GM23338 (cell line): ENCODE measurements around the gene ADTRP. TPM values are rescaled to one million over a fixed set of nuclear protein-coding genes. Genes with fewer than 3 reads are reported as not detected.
A peak's percentile ranks its signal among the peaks of the same experiment; 100 is the strongest.

Source experiments
- ATAC-seq: fragments of 200-7000 bp; cut with Tn5 transposase; 3 replicates; pipeline ENCODE4 v1.9.1; 2020
- DNase-seq: peaks from one replicate; pipeline ENCODE4 v3.0.0-alpha.2; 2015; ENCODE audit warnings: low spot score
- H2AFZ ChIP-seq: fragments of 200-600 bp; sonication (generic); 2 replicates; pipeline ENCODE4 v1.8.0; 2016; ENCODE audit warnings: antibody characterized with exemption, mild to moderate bottlenecking, moderate library complexity
- H3F3A ChIP-seq: fragments of 200-600 bp; sonication (generic); replicated peaks from 2 replicates; pipeline ENCODE4 v1.8.0; 2017; ENCODE audit warnings: antibody characterized with exemption, mixed run types, low read depth
- H3K27ac ChIP-seq: fragments of 200-600 bp; sonication (generic); 2 replicates; pipeline ENCODE4 v1.6.1; 2016; ENCODE audit warnings: low read depth
- H3K27me3 ChIP-seq: fragments of 200-600 bp; sonication (generic); 2 replicates; pipeline ENCODE4 v1.8.0; 2016; ENCODE audit warnings: mild to moderate bottlenecking, mixed run types, moderate library complexity; ENCODE audit not compliant: insufficient read depth
- H3K36me3 ChIP-seq: fragments of 200-600 bp; sonication (generic); 2 replicates; pipeline ENCODE4 v1.8.0; 2016; ENCODE audit warnings: mild to moderate bottlenecking; ENCODE audit not compliant: insufficient read depth
- H3K4me1 ChIP-seq: fragments of 200-600 bp; sonication (generic); 2 replicates; pipeline ENCODE4 v1.8.0; 2016; ENCODE audit warnings: mild to moderate bottlenecking, moderate library complexity; ENCODE audit not compliant: insufficient read depth
- H3K4me2 ChIP-seq: fragments of 200-600 bp; sonication (generic); 2 replicates; pipeline ENCODE4 v1.7.1; 2017; ENCODE audit warnings: mixed run types
- H3K4me3 ChIP-seq: fragments of 200-600 bp; sonication (generic); 2 replicates; pipeline ENCODE4 v1.6.1; 2016; ENCODE audit warnings: mixed run types
- H3K79me2 ChIP-seq: fragments of 200-600 bp; sonication (generic); replicated peaks from 2 replicates; pipeline ENCODE4 v1.8.0; 2017; ENCODE audit warnings: mild to moderate bottlenecking; ENCODE audit not compliant: insufficient read depth
- H3K9me2 ChIP-seq: fragments of 200-600 bp; sonication (generic); 2 replicates; pipeline ENCODE4 v1.8.0; 2017; ENCODE audit not compliant: insufficient read depth
- H4K20me1 ChIP-seq: fragments of 200-600 bp; sonication (generic); replicated peaks from 2 replicates; pipeline ENCODE4 v1.8.0; 2017; ENCODE audit warnings: mild to moderate bottlenecking; ENCODE audit not compliant: insufficient read depth
- H3K27ac Mint-ChIP-seq: 2 replicates; pipeline ENCODE4 v1.8.0; 2020; ENCODE audit warnings: inconsistent platforms, mild to moderate bottlenecking, moderate library complexity, mixed read lengths
- H3K27me3 Mint-ChIP-seq: 3 replicates; pipeline ENCODE4 v1.8.0; 2022; ENCODE audit warnings: low read depth, mild to moderate bottlenecking, moderate library complexity, mixed read lengths, inconsistent platforms; ENCODE audit not compliant: insufficient read depth, poor library complexity
- H3K36me3 Mint-ChIP-seq: 3 replicates; pipeline ENCODE4 v1.8.0; 2021; ENCODE audit warnings: low read depth, mild to moderate bottlenecking, inconsistent platforms, moderate library complexity, mixed read lengths
- H3K4me1 Mint-ChIP-seq: 3 replicates; pipeline ENCODE4 v1.8.0; 2020; ENCODE audit warnings: mild to moderate bottlenecking, inconsistent platforms, mixed read lengths
- H3K4me3 Mint-ChIP-seq: 3 replicates; pipeline ENCODE4 v1.8.0; 2021; ENCODE audit warnings: moderate library complexity, mild to moderate bottlenecking, inconsistent platforms, mixed read lengths
- H3K9me3 Mint-ChIP-seq: 3 replicates; pipeline ENCODE4 v1.8.0; 2020; ENCODE audit warnings: moderate library complexity, mild to moderate bottlenecking, inconsistent platforms, mixed read lengths
- CREB1 ChIP-seq: fragments of 250-450 bp; sonication (Bioruptor Pico); IDR thresholded peaks from 2 replicates; pipeline ENCODE4 v1.5.0; 2020; ENCODE audit warnings: low read depth, mild to moderate bottlenecking, moderate library complexity
- EZH2phosphoT487 ChIP-seq: fragments of 200-600 bp; sonication (generic); IDR thresholded peaks from one replicate; pipeline ENCODE4 v1.8.1; 2018; ENCODE audit warnings: antibody characterized with exemption; ENCODE audit not compliant: unreplicated experiment
- NANOG ChIP-seq: IDR thresholded peaks from 2 replicates; pipeline ENCODE4 v1.6.1; 2016; ENCODE audit warnings: antibody characterized with exemption, borderline replicate concordance
- ZNF114 ChIP-seq: fragments of 250-450 bp; sonication (Bioruptor Pico); IDR thresholded peaks from 2 replicates; pipeline ENCODE4 v1.5.0; 2020; ENCODE audit warnings: mild to moderate bottlenecking, moderate library complexity
- polyA plus RNA-seq: library from polyadenylated mRNA; unstranded; fragments of >200 nt; fragmentation: Nextera tagmentation; extraction: Ambion mirVana; gene quantifications from 2 replicates; pipeline ENCODE4 v1.2.1, GENCODE V29; 2016
- total RNA-seq: library from RNA; depleted of rRNA; stranded (reverse); fragments of >200 nt; shearing (Covaris generic); gene quantifications from 2 replicates; pipeline ENCODE4 v1.2.3, GENCODE V29; 2014
- TF ChIP-seq, protein P1 (sequence below): fragments of 250-450 bp; sonication (Bioruptor Pico); IDR thresholded peaks from 2 replicates; pipeline ENCODE4 v1.5.0; 2020; ENCODE audit warnings: mild to moderate bottlenecking, moderate library complexity
- TF ChIP-seq, protein P2 (sequence below): IDR thresholded peaks from one replicate; pipeline ENCODE4 v1.6.1; 2018; ENCODE audit warnings: antibody characterized with exemption; ENCODE audit not compliant: unreplicated experiment
- TF ChIP-seq, protein P3 (sequence below), 2 experiments: fragments of 200-600 bp in 1 of 2; sonication (generic) in 1 of 2; conservative IDR thresholded peaks; 2 replicates each; pipeline versions ENCODE4 v1.5.1 to v1.6.1; 2016 to 2017; ENCODE audit warnings: antibody characterized with exemption in 2 of 2, low read depth in 2 of 2, mild to moderate bottlenecking in 2 of 2, moderate library complexity in 1 of 2

ADTRP gene
- total and polyA plus RNA-seq, 2 experiments from 2014 or later: not detected

DNA sequence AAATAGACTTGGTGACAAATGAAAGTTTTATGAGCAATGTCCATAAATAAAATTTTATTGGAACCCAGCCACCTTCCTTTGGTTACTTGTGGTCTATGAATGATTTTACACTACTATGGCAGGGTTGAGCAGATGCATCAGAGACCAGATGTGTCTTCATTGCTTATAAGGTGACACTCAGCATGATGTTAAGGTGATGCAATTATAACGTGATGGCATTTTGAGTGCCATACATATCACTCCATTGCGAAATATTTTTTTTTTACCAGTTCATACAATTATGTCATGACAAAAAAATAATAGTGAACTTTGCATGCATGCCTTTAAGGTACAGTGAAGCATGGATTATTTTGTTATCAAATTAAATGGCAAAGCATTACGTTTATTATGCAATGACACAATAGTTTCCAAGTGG lies 96.0 kb downstream of the ADTRP start (continued):
- TF ChIP-seq, protein P1, sequence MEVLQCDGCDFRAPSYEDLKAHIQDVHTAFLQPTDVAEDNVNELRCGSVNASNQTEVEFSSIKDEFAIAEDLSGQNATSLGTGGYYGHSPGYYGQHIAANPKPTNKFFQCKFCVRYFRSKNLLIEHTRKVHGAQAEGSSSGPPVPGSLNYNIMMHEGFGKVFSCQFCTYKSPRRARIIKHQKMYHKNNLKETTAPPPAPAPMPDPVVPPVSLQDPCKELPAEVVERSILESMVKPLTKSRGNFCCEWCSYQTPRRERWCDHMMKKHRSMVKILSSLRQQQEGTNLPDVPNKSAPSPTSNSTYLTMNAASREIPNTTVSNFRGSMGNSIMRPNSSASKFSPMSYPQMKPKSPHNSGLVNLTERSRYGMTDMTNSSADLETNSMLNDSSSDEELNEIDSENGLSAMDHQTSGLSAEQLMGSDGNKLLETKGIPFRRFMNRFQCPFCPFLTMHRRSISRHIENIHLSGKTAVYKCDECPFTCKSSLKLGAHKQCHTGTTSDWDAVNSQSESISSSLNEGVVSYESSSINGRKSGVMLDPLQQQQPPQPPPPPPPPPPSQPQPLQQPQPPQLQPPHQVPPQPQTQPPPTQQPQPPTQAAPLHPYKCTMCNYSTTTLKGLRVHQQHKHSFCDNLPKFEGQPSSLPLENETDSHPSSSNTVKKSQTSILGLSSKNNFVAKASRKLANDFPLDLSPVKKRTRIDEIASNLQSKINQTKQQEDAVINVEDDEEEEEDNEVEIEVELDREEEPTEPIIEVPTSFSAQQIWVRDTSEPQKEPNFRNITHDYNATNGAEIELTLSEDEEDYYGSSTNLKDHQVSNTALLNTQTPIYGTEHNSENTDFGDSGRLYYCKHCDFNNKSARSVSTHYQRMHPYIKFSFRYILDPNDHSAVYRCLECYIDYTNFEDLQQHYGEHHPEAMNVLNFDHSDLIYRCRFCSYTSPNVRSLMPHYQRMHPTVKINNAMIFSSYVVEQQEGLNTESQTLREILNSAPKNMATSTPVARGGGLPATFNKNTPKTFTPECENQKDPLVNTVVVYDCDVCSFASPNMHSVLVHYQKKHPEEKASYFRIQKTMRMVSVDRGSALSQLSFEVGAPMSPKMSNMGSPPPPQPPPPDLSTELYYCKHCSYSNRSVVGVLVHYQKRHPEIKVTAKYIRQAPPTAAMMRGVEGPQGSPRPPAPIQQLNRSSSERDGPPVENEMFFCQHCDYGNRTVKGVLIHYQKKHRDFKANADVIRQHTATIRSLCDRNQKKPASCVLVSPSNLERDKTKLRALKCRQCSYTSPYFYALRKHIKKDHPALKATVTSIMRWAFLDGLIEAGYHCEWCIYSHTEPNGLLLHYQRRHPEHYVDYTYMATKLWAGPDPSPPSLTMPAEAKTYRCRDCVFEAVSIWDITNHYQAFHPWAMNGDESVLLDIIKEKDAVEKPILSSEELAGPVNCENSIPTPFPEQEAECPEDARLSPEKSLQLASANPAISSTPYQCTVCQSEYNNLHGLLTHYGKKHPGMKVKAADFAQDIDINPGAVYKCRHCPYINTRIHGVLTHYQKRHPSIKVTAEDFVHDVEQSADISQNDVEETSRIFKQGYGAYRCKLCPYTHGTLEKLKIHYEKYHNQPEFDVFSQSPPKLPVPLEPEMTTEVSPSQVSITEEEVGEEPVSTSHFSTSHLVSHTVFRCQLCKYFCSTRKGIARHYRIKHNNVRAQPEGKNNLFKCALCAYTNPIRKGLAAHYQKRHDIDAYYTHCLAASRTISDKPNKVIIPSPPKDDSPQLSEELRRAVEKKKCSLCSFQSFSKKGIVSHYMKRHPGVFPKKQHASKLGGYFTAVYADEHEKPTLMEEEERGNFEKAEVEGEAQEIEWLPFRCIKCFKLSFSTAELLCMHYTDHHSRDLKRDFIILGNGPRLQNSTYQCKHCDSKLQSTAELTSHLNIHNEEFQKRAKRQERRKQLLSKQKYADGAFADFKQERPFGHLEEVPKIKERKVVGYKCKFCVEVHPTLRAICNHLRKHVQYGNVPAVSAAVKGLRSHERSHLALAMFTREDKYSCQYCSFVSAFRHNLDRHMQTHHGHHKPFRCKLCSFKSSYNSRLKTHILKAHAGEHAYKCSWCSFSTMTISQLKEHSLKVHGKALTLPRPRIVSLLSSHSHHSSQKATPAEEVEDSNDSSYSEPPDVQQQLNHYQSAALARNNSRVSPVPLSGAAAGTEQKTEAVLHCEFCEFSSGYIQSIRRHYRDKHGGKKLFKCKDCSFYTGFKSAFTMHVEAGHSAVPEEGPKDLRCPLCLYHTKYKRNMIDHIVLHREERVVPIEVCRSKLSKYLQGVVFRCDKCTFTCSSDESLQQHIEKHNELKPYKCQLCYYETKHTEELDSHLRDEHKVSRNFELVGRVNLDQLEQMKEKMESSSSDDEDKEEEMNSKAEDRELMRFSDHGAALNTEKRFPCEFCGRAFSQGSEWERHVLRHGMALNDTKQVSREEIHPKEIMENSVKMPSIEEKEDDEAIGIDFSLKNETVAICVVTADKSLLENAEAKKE (CRISPR knock-in tag): no peak

DNA sequence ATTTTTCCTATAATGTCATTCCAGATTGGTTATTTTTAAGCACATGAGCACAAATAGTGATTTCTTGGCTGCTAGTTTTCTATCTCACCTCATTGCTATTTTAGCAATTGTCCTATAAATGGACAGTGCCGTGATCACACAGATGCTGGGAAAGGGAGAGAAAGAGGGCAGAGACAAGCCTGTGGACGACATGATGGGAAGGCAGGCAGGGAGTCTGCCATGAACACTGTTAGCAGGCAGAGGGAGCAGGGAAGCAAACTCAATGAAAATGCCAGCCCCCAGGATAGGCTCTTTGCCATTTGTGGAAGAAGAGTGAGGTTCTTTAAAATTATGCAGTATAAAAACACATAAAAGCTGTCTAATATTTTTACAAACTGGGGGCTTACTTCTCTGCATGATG lies 96.8 kb downstream of the ADTRP start:
- Histone ChIP-seq H2AFZ (no peak overlapping the region), H3K4me2 (no peak overlapping the region), H4K20me1 (no peaks in the 10 kb centered on the region), H3K27ac (no peak overlapping the region), H3K36me3 (peaks cover 6% of the 10 kb centered on the region; the same call in 1 of the 2 replicates), H3K27me3 (no peaks in the 10 kb centered on the region), H3K9me2 (peaks cover 6% of the 10 kb centered on the region; the same call in 1 of the 2 replicates), H3K4me3 (no peak overlapping the region), H3F3A (no peaks in the 10 kb centered on the region), H3K79me2 (no peaks in the 10 kb centered on the region), H3K4me1 (no peaks in the 10 kb centered on the region)
- Mint-ChIP-seq H3K9me3 (peaks cover 29% of the 10 kb centered on the region), H3K4me3 (no peak overlapping the region), H3K27me3 (peaks cover 1% of the 10 kb centered on the region), H3K36me3 (peaks cover 26% of the 10 kb centered on the region), H3K27ac (no peak overlapping the region), H3K4me1 (no peaks in the 10 kb centered on the region; the same call in 1 of the 3 replicates)
- no peak for DNase-seq
- TF ChIP-seq, protein P2, sequence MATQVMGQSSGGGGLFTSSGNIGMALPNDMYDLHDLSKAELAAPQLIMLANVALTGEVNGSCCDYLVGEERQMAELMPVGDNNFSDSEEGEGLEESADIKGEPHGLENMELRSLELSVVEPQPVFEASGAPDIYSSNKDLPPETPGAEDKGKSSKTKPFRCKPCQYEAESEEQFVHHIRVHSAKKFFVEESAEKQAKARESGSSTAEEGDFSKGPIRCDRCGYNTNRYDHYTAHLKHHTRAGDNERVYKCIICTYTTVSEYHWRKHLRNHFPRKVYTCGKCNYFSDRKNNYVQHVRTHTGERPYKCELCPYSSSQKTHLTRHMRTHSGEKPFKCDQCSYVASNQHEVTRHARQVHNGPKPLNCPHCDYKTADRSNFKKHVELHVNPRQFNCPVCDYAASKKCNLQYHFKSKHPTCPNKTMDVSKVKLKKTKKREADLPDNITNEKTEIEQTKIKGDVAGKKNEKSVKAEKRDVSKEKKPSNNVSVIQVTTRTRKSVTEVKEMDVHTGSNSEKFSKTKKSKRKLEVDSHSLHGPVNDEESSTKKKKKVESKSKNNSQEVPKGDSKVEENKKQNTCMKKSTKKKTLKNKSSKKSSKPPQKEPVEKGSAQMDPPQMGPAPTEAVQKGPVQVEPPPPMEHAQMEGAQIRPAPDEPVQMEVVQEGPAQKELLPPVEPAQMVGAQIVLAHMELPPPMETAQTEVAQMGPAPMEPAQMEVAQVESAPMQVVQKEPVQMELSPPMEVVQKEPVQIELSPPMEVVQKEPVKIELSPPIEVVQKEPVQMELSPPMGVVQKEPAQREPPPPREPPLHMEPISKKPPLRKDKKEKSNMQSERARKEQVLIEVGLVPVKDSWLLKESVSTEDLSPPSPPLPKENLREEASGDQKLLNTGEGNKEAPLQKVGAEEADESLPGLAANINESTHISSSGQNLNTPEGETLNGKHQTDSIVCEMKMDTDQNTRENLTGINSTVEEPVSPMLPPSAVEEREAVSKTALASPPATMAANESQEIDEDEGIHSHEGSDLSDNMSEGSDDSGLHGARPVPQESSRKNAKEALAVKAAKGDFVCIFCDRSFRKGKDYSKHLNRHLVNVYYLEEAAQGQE: no peak
- TF ChIP-seq EZH2phosphoT487 (no peak), NANOG (no peak), ZNF114 (CRISPR knock-in tag) (no peak), CREB1 (no peak)
- TF ChIP-seq, protein P3, sequence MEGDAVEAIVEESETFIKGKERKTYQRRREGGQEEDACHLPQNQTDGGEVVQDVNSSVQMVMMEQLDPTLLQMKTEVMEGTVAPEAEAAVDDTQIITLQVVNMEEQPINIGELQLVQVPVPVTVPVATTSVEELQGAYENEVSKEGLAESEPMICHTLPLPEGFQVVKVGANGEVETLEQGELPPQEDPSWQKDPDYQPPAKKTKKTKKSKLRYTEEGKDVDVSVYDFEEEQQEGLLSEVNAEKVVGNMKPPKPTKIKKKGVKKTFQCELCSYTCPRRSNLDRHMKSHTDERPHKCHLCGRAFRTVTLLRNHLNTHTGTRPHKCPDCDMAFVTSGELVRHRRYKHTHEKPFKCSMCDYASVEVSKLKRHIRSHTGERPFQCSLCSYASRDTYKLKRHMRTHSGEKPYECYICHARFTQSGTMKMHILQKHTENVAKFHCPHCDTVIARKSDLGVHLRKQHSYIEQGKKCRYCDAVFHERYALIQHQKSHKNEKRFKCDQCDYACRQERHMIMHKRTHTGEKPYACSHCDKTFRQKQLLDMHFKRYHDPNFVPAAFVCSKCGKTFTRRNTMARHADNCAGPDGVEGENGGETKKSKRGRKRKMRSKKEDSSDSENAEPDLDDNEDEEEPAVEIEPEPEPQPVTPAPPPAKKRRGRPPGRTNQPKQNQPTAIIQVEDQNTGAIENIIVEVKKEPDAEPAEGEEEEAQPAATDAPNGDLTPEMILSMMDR (conservative IDR thresholded peaks at IDR 0.05; ENCODE audit: low read depth in 2 of 2): 0 out of 4 replicates have a peak, but pooled peaks of 1 of the 2 experiments have one; percentile 10
- ATAC-seq: no peak
